IMR-90 (cell line): ENCODE results near the gene CCDC150. TPM values are rescaled to one million over a fixed set of nuclear protein-coding genes. Genes with fewer than 3 reads are reported as not detected.
A peak's percentile ranks its signal among the peaks of the same experiment; 100 is the strongest.

Experiments
- ATAC-seq: fragments of 200-7000 bp; cut with Tn5 transposase; 2 replicates; pipeline ENCODE4 v1.9.1; 2020; ENCODE audit warnings: low read depth, mild to moderate bottlenecking, moderate library complexity
- BruUV-seq: library from RNA; stranded (reverse); fragments of 400-500 nt; replicated peaks from 2 replicates; lab custom pipeline; 2021; lab: Mats Ljungman, UMichigan
- CTCF ChIA-PET: fragments of 300-600 bp; formaldehyde crosslinking; extraction: SDS; loops from one replicate; lab custom pipeline; 2021; ENCODE audit warnings: antibody characterized with exemption; lab: Yijun Ruan, JAX
- POLR2A ChIA-PET: fragments of 300-600 bp; sonication (Branson Sonifier 250); formaldehyde crosslinking; loops from one replicate; lab custom pipeline; 2022; ENCODE audit warnings: antibody characterized with exemption; ENCODE audit not compliant: unreplicated experiment; lab: Charles Lee
- DNase-seq: peaks from one replicate; pipeline ENCODE4 v3.0.0; 2013
- H2AFZ ChIP-seq: replicated peaks from 2 replicates; pipeline ENCODE3; 2013; ENCODE audit warnings: low read length, mild to moderate bottlenecking; ENCODE audit not compliant: poor library complexity
- H2AK5ac ChIP-seq: 2 replicates; pipeline ENCODE4 v1.6.1; 2013; ENCODE audit warnings: low read depth, low read length, inconsistent platforms
- H2AK9ac ChIP-seq: replicated peaks from 2 replicates; pipeline ENCODE3; 2013; ENCODE audit warnings: mild to moderate bottlenecking, low read depth, low read length, moderate library complexity; ENCODE audit not compliant: poor library complexity
- H2BK120ac ChIP-seq: 2 replicates; pipeline ENCODE4 v1.6.1; 2013; ENCODE audit warnings: low read depth, low read length, inconsistent platforms
- H2BK15ac ChIP-seq: 3 replicates; pipeline ENCODE4 v1.6.1; 2013; ENCODE audit warnings: low read depth, low read length, inconsistent platforms
- H2BK20ac ChIP-seq: 2 replicates; pipeline ENCODE4 v1.6.1; 2013; ENCODE audit warnings: low read depth, mild to moderate bottlenecking, inconsistent platforms, low read length, moderate library complexity
- H2BK5ac ChIP-seq: 2 replicates; pipeline ENCODE4 v1.6.1; 2013; ENCODE audit warnings: mild to moderate bottlenecking, low read depth, low read length, inconsistent platforms; ENCODE audit not compliant: poor library complexity, severe bottlenecking
- H3K14ac ChIP-seq: replicated peaks from 2 replicates; pipeline ENCODE4 v1.6.1; 2013; ENCODE audit warnings: low read depth, low read length, inconsistent platforms
- H3K18ac ChIP-seq: 2 replicates; pipeline ENCODE4 v1.6.1; 2013; ENCODE audit warnings: low read depth, low read length, control low read depth
- H3K23ac ChIP-seq: 2 replicates; pipeline ENCODE4 v1.6.1; 2013; ENCODE audit warnings: low read depth, low read length, inconsistent platforms
- H3K27ac ChIP-seq: 2 replicates; pipeline ENCODE4 v1.5.1; 2013; ENCODE audit warnings: mild to moderate bottlenecking, control low read depth, low read length; ENCODE audit not compliant: insufficient read depth
- H3K27me3 ChIP-seq: 2 replicates; pipeline ENCODE4 v1.6.1; 2013; ENCODE audit warnings: low read length; ENCODE audit not compliant: control insufficient read depth, insufficient read depth
- H3K36me3 ChIP-seq: 2 replicates; pipeline ENCODE4 v1.6.1; 2013; ENCODE audit warnings: low read length, mixed read lengths; ENCODE audit not compliant: control insufficient read depth, insufficient read depth
- H3K4ac ChIP-seq: 2 replicates; pipeline ENCODE4 v1.6.1; 2013; ENCODE audit warnings: low read depth, low read length, inconsistent platforms
- H3K4me1 ChIP-seq: 2 replicates; pipeline ENCODE4 v1.6.1; 2013; ENCODE audit warnings: low read length, mixed read lengths; ENCODE audit not compliant: control insufficient read depth, insufficient read depth
- H3K4me2 ChIP-seq: 2 replicates; pipeline ENCODE4 v1.6.1; 2013; ENCODE audit warnings: low read depth, mild to moderate bottlenecking, control low read depth, low read length, moderate library complexity
- H3K4me3 ChIP-seq: 2 replicates; pipeline ENCODE4 v1.5.1; 2013; ENCODE audit warnings: low read depth, mild to moderate bottlenecking, control low read depth, low read length, moderate library complexity; ENCODE audit not compliant: insufficient read depth
- H3K56ac ChIP-seq: 2 replicates; pipeline ENCODE4 v1.6.1; 2013; ENCODE audit warnings: low read length, inconsistent platforms; ENCODE audit not compliant: insufficient read depth; ENCODE audit errors: extremely low read depth
- H3K79me1 ChIP-seq, 2 experiments: 2 replicates each; pipeline ENCODE4 v1.6.1; 2013; ENCODE audit warnings: low read length in 2 of 2, inconsistent platforms in 1 of 2, low read depth in 1 of 2
- H3K9ac ChIP-seq: 2 replicates; pipeline ENCODE4 v1.6.1; 2013; ENCODE audit warnings: low read depth, low read length, control low read depth
- H3K9me1 ChIP-seq: 2 replicates; pipeline ENCODE4 v1.6.1; 2013; ENCODE audit warnings: low read length, inconsistent platforms; ENCODE audit not compliant: insufficient read depth
- H3K9me3 ChIP-seq: 2 replicates; pipeline ENCODE4 v1.6.1; 2013; ENCODE audit warnings: low read length; ENCODE audit not compliant: control insufficient read depth, insufficient read depth
- H4K20me1 ChIP-seq: 2 replicates; pipeline ENCODE4 v1.6.1; 2013; ENCODE audit warnings: low read length, inconsistent platforms; ENCODE audit not compliant: insufficient read depth
- H4K5ac ChIP-seq: 2 replicates; pipeline ENCODE4 v1.6.1; 2013; ENCODE audit warnings: mild to moderate bottlenecking, low read depth, low read length, control low read depth
- H4K8ac ChIP-seq, 2 experiments: 2 replicates each; pipeline ENCODE4 v1.6.1; 2013; ENCODE audit warnings: low read depth in 2 of 2, low read length in 2 of 2, control low read depth in 1 of 2, inconsistent platforms in 1 of 2
- H4K91ac ChIP-seq: 2 replicates; pipeline ENCODE4 v1.6.1; 2013; ENCODE audit warnings: low read depth, low read length, inconsistent platforms; ENCODE audit not compliant: insufficient read depth
- BHLHE40 ChIP-seq: fragments of 150-350 bp; IDR thresholded peaks from 2 replicates; pipeline ENCODE4 v1.6.1; 2016; ENCODE audit warnings: mild to moderate bottlenecking, low read depth, low read length
- FOS ChIP-seq: fragments of 150-350 bp; IDR thresholded peaks from 2 replicates; pipeline ENCODE4 v1.6.1; 2016; ENCODE audit warnings: low read depth, low read length
- MAFK ChIP-seq: IDR thresholded peaks from 2 replicates; pipeline ENCODE4 v1.6.1; 2012; ENCODE audit warnings: low read depth, low read length, improper control_type of control experiment
- MAZ ChIP-seq: IDR thresholded peaks from 2 replicates; pipeline ENCODE4 v1.6.1; 2012; ENCODE audit warnings: low read depth, mild to moderate bottlenecking, low read length, improper control_type of control experiment, moderate library complexity, borderline replicate concordance
- NFE2L2 ChIP-seq: fragments of 150-350 bp; IDR thresholded peaks from 2 replicates; pipeline ENCODE4 v1.6.1; 2016; ENCODE audit warnings: low read depth, mild to moderate bottlenecking, low read length
- POLR2A ChIP-seq: IDR thresholded peaks from 2 replicates; pipeline ENCODE4 v1.6.1; 2012; ENCODE audit warnings: mild to moderate bottlenecking, low read depth, low read length
- RCOR1 ChIP-seq: IDR thresholded peaks from 2 replicates; pipeline ENCODE4 v1.6.1; 2012; ENCODE audit warnings: mild to moderate bottlenecking, low read length, improper control_type of control experiment; ENCODE audit not compliant: insufficient replicate concordance
- WGBS, 2 experiments: methylation state at CpG; one replicate each; pipeline versions ENCODE4 v1.1.5 to v1.1.7; 2013; ENCODE audit warnings: missing lambda C conversion rate in 2 of 2; ENCODE audit not compliant: insufficient read length in 1 of 2; ENCODE audit errors: extremely low coverage in 2 of 2; 5-methylcytosine and 5-hydroxymethylcytosine counted together
- dilution Hi-C: fragments of 300-500 bp; cut with HindIII; formaldehyde crosslinking; loops from one replicate; pipeline ENCODE4 v1.14.3; 2018; ENCODE audit warnings: low sequenced_read_pairs; ENCODE audit not compliant: unreplicated experiment
- in situ Hi-C: fragments of 300-500 bp; cut with MboI; formaldehyde crosslinking; loops from 3 replicates; pipeline ENCODE4 v1.14.3; 2019; ENCODE audit warnings: low sequenced_read_pairs, inconsistent platforms, mixed read lengths
- intact Hi-C: fragments of 100-400 bp; cut with micrococcal nuclease; formaldehyde crosslinking; loops from 2 replicates; pipeline ENCODE4 v1.10.0; 2022
- polyA plus RNA-seq, 3 experiments: library from polyadenylated mRNA; depleted of rRNA; stranded (reverse); fragments of >200 nt; gene quantifications; 2 replicates each; pipeline ENCODE4 v1.2.3, GENCODE V29; 2012; ENCODE audit warnings: low replicate concordance in 1 of 3
- total RNA-seq: library from RNA; depleted of rRNA; stranded (reverse); fragments of >200 nt; gene quantifications from 2 replicates; pipeline ENCODE4 v1.2.3, GENCODE V29; 2012
- TF ChIP-seq, protein P1 (sequence below): fragments of 150-350 bp; IDR thresholded peaks from 2 replicates; pipeline ENCODE4 v1.6.1; 2017; ENCODE audit warnings: mild to moderate bottlenecking, antibody characterized with exemption, low read length, low read depth

CCDC150 gene
- total and polyA plus RNA-seq, 2 of the 4 experiments (the other 2 are of a cell fraction) = 3.8 to 4.3 TPM

DNA sequence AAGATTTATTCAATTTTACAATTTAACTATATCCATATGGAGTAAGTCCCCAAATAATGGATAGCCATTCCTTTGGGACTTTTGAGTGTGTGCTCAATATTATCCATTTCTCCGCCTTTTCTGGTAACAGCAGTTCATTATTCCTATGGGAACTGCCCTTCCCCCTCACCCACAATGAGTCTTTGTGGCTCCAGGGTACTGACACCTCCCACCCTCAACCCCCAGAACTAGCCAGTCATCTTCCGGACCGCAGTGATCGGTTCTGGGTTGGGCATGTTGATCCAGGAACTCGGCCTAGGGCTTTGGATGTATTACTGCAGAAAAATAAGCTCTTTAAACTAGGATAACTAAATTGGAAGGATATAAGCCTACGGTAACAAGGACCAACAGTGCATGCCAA lies 45.4 kb upstream of the CCDC150 start:
- H2BK120ac ChIP-seq = no peak overlapping the region

More for the DNA sequence above, 45.4 kb upstream of the CCDC150 start:
- Histone ChIP-seq H2AK9ac (no peak overlapping the region), H3K18ac (no peak overlapping the region), H4K5ac (no peak overlapping the region), H4K91ac (no peak overlapping the region), H3K4me2 (no peak overlapping the region), H3K23ac (no peak overlapping the region), H2BK20ac (no peak overlapping the region), H3K4me3 (no peak overlapping the region), H3K27ac (no peak overlapping the region), H3K79me1 (peaks cover 0 to 7% of the 10 kb centered on the region in 2 experiments; a peak in 3 of 4 replicates), H4K8ac (no peak overlapping the region; a peak in 1 of 4 replicates), H2BK15ac (no peak overlapping the region), H3K9me1 (peaks cover 3% of the 10 kb centered on the region; the same call in 1 of the 2 replicates), H2AFZ (peak overlapping the region; percentile 37), H3K27me3 (no peaks in the 10 kb centered on the region), H2BK5ac (no peak overlapping the region), H2AK5ac (no peak overlapping the region), H3K36me3 (no peaks in the 10 kb centered on the region), H4K20me1 (no peaks in the 10 kb centered on the region), H3K9ac (no peak overlapping the region), H3K14ac (no peak overlapping the region), H3K9me3 (no peaks in the 10 kb centered on the region), H3K4me1 (no peaks in the 10 kb centered on the region), H3K56ac (no peak overlapping the region), H3K4ac (no peak overlapping the region)
- ATAC-seq (no peak), DNase-seq (no peak)
- in situ Hi-C loops = no loop called here
- BruUV-seq = no TSS peak
- ChIA-PET CTCF (interaction anchor here (0.6 kb wide), 3 partner anchors 45 to 1111 kb away, joined by 3 to 6 read pairs (median 4); no protein-coding TSS in a partner anchor), POLR2A (no interaction called here)
- TF ChIP-seq, protein P1, sequence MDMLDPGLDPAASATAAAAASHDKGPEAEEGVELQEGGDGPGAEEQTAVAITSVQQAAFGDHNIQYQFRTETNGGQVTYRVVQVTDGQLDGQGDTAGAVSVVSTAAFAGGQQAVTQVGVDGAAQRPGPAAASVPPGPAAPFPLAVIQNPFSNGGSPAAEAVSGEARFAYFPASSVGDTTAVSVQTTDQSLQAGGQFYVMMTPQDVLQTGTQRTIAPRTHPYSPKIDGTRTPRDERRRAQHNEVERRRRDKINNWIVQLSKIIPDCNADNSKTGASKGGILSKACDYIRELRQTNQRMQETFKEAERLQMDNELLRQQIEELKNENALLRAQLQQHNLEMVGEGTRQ = no peak
- TF ChIP-seq BHLHE40 = no peak
- TF ChIP-seq NFE2L2 = no peak
- no peak for TF ChIP-seq MAFK
- no peak for TF ChIP-seq RCOR1
- no peak for TF ChIP-seq MAZ
- no peak for TF ChIP-seq FOS
- no peak for TF ChIP-seq POLR2A
- dilution Hi-C loops = no loop called here
- intact Hi-C loops = loop anchor here (5.0 kb wide), 2 partner anchors 163 to 297 kb away; no protein-coding TSS in a partner anchor
- no CpG with 5 or more reads among the region's 6 CpGs for WGBS, 2 experiments
